ENCODE data around the gene TEAD4. TPM values are rescaled to one million over a fixed set of nuclear protein-coding genes. Genes with fewer than 3 reads are reported as not detected.

TEAD4 gene
- total RNA-seq, 1 donor from 2014 or later = 26.0 TPM

GRCh38 chr12:3032770-3033538 lies 73.8 kb downstream of the TEAD4 start:
- Mint-ChIP-seq H3K9me3 (ENCODE audit: low read depth) (no peaks in the 10 kb centered on the region), H3K27me3 (ENCODE audit: low read depth) (no peaks in the 10 kb centered on the region), H3K4me1 (ENCODE audit: low read depth) (peaks cover 18% of the 10 kb centered on the region), H3K27ac (ENCODE audit: unreplicated experiment) (peak overlapping the region; percentile 36), H3K4me3 (ENCODE audit: unreplicated experiment) (no peak overlapping the region), H3K36me3 (ENCODE audit: low read depth) (peaks cover 6% of the 10 kb centered on the region)
- DNase-seq (ENCODE audit: low spot score) = no peak
- TF ChIP-seq CTCF (IDR thresholded peaks at IDR 0.05) = no peak

GRCh38 chr12:3033539-3033867 lies 74.3 kb downstream of the TEAD4 start:
- no peak for DNase-seq (ENCODE audit: low spot score)
- peaks cover 11% of the 10 kb centered on the region for H3K36me3 Mint-ChIP-seq (ENCODE audit: low read depth)

GRCh38 chr12:3034067-3034750 lies 75.0 kb downstream of the TEAD4 start:
- peak overlapping the region; percentile 41 for H3K27ac Mint-ChIP-seq (ENCODE audit: unreplicated experiment)
- DNase-seq (ENCODE audit: low spot score) = no peak
- peaks cover 14% of the 10 kb centered on the region for H3K36me3 Mint-ChIP-seq (ENCODE audit: low read depth)
- peak; percentile 86 for TF ChIP-seq CTCF (IDR thresholded peaks at IDR 0.05)
- no peaks in the 10 kb centered on the region for H3K9me3 Mint-ChIP-seq (ENCODE audit: low read depth)
- no peak overlapping the region for H3K4me3 Mint-ChIP-seq (ENCODE audit: unreplicated experiment)
- no peaks in the 10 kb centered on the region for H3K27me3 Mint-ChIP-seq (ENCODE audit: low read depth)
- peaks cover 18% of the 10 kb centered on the region for H3K4me1 Mint-ChIP-seq (ENCODE audit: low read depth)

More at GRCh38 chr12:3033539-3033867, 74.3 kb downstream of the TEAD4 start:
- Mint-ChIP-seq H3K27ac (ENCODE audit: unreplicated experiment) (peak overlapping the region; percentile 41), H3K9me3 (ENCODE audit: low read depth) (no peaks in the 10 kb centered on the region), H3K4me1 (ENCODE audit: low read depth) (peaks cover 18% of the 10 kb centered on the region), H3K27me3 (ENCODE audit: low read depth) (no peaks in the 10 kb centered on the region), H3K4me3 (ENCODE audit: unreplicated experiment) (no peak overlapping the region)
- TF ChIP-seq CTCF (IDR thresholded peaks at IDR 0.05) = no peak

GRCh38 chr12:3035171-3035570 lies 76.0 kb downstream of the TEAD4 start:
- Mint-ChIP-seq H3K36me3 (ENCODE audit: low read depth) (peaks cover 16% of the 10 kb centered on the region), H3K9me3 (ENCODE audit: low read depth) (no peaks in the 10 kb centered on the region), H3K4me3 (ENCODE audit: unreplicated experiment) (no peak overlapping the region), H3K4me1 (ENCODE audit: low read depth) (peaks cover 18% of the 10 kb centered on the region), H3K27ac (ENCODE audit: unreplicated experiment) (peak overlapping the region; percentile 49), H3K27me3 (ENCODE audit: low read depth) (no peaks in the 10 kb centered on the region)
- DNase-seq (ENCODE audit: low spot score) = no peak
- no peak for TF ChIP-seq CTCF (IDR thresholded peaks at IDR 0.05)

GRCh38 chr12:3035815-3036702 lies 76.9 kb downstream of the TEAD4 start:
- H3K27ac Mint-ChIP-seq (ENCODE audit: unreplicated experiment) = no peak overlapping the region
- TF ChIP-seq CTCF (IDR thresholded peaks at IDR 0.05) = peak; percentile 76
- H3K27me3 Mint-ChIP-seq (ENCODE audit: low read depth) = no peaks in the 10 kb centered on the region
- H3K4me1 Mint-ChIP-seq (ENCODE audit: low read depth) = peaks cover 18% of the 10 kb centered on the region
- H3K36me3 Mint-ChIP-seq (ENCODE audit: low read depth) = peaks cover 19% of the 10 kb centered on the region
- no peak for DNase-seq (ENCODE audit: low spot score)
- H3K9me3 Mint-ChIP-seq (ENCODE audit: low read depth) = no peaks in the 10 kb centered on the region
- no peak overlapping the region for H3K4me3 Mint-ChIP-seq (ENCODE audit: unreplicated experiment)

Measured in chondrocyte (in vitro differentiated cells).